Gastroesophageal sphincter (tissue), 3 donors: ENCODE results near the gene C2CD5.

Experiments used
- CTCF ChIP-seq, 4 experiments: fragments of 200-600 bp in 2 of 4; fragments of 450-650 bp in 2 of 4; sonication (generic) in 1 of 4; IDR thresholded peaks; one replicate each; pipeline ENCODE4 v1.5.1; 2017 to 2019; ENCODE audit warnings: antibody characterized with exemption in 4 of 4, mild to moderate bottlenecking in 2 of 4, moderate library complexity in 2 of 4
- POLR2A ChIP-seq, 2 donors: fragments of 450-650 bp; IDR thresholded peaks; one replicate each; pipeline ENCODE4 v1.6.1; 2017; ENCODE audit warnings: antibody characterized with exemption in 2 of 2, mild to moderate bottlenecking in 2 of 2, moderate library complexity in 1 of 2
- POLR2AphosphoS5 ChIP-seq: sonication (generic); formaldehyde crosslinking; IDR thresholded peaks from one replicate; pipeline ENCODE4 v1.6.1; 2017; ENCODE audit warnings: antibody characterized with exemption

- TF ChIP-seq CTCF (IDR thresholded peaks at IDR 0.05) (no peak), POLR2A (IDR thresholded peaks at IDR 0.05) (no peak), POLR2AphosphoS5 (no peak)
Measured at GRCh38 chr12:22413592-22413991, 130.8 kb downstream of the C2CD5 start.
